DOHH2 (cell line): ENCODE measurements around the gene TIAM2.

ENCODE experiments used
- EZH2phosphoT487 ChIP-seq: fragments of 200-600 bp; sonication (generic); IDR thresholded peaks from 2 replicates; pipeline ENCODE4 v1.6.1; 2017; ENCODE audit warnings: borderline replicate concordance, mild to moderate bottlenecking, antibody characterized with exemption, low read length, moderate library complexity, mixed read lengths
- TF ChIP-seq, protein P1 (sequence below): fragments of 200-600 bp; sonication (generic); IDR thresholded peaks from one replicate; pipeline ENCODE4 v1.5.1; 2014; ENCODE audit warnings: antibody characterized with exemption, mild to moderate bottlenecking, low read depth, low read length; ENCODE audit not compliant: poor library complexity, severe bottlenecking

DNA sequence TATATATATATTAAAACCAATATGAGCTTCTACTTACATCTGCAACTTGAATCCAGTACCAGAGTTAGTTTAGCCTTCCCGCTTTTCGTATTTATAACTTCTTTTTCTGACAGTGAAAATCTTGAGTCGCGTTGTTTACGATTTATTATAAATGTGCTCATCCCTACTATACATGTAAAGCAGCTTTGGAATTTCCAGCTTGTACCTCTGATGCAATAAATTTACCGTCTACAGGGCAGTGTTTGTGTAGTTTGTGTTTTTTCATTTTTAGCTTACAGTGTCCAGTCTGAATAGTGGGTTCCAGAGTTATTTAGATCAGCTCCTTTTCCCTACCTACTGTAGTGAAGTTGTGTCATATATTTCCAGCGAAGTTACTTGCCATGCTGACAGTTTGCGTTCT lies 66.3 kb downstream of the TIAM2 start:
- TF ChIP-seq, protein P1, sequence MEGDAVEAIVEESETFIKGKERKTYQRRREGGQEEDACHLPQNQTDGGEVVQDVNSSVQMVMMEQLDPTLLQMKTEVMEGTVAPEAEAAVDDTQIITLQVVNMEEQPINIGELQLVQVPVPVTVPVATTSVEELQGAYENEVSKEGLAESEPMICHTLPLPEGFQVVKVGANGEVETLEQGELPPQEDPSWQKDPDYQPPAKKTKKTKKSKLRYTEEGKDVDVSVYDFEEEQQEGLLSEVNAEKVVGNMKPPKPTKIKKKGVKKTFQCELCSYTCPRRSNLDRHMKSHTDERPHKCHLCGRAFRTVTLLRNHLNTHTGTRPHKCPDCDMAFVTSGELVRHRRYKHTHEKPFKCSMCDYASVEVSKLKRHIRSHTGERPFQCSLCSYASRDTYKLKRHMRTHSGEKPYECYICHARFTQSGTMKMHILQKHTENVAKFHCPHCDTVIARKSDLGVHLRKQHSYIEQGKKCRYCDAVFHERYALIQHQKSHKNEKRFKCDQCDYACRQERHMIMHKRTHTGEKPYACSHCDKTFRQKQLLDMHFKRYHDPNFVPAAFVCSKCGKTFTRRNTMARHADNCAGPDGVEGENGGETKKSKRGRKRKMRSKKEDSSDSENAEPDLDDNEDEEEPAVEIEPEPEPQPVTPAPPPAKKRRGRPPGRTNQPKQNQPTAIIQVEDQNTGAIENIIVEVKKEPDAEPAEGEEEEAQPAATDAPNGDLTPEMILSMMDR = no peak
- no peak for TF ChIP-seq EZH2phosphoT487
